Vagina (tissue), 2 donors: Measurements from ENCODE around the gene CAMKK2.

ENCODE experiments used
- CTCF ChIP-seq, 3 experiments: fragments of 450-650 bp in 2 of 3; fragments of 200-600 bp in 1 of 3; sonication (generic) in 1 of 3; IDR thresholded peaks; one replicate each; pipeline ENCODE4 v1.5.1; 2017 to 2019; ENCODE audit warnings: antibody characterized with exemption in 3 of 3, mild to moderate bottlenecking in 2 of 3, moderate library complexity in 2 of 3
- POLR2A ChIP-seq, 2 donors: fragments of 450-650 bp; IDR thresholded peaks; one replicate each; pipeline ENCODE4 v1.6.1; 2017; ENCODE audit warnings: antibody characterized with exemption in 2 of 2, mild to moderate bottlenecking in 2 of 2, moderate library complexity in 2 of 2
- POLR2AphosphoS5 ChIP-seq, 2 donors: sonication (generic); formaldehyde crosslinking; IDR thresholded peaks; one replicate each; pipeline ENCODE4 v1.9.0; 2017; ENCODE audit warnings: antibody characterized with exemption in 2 of 2, mild to moderate bottlenecking in 2 of 2, low read depth in 1 of 2; ENCODE audit not compliant: insufficient read depth in 1 of 2

- TF ChIP-seq CTCF (IDR thresholded peaks at IDR 0.05) (no peak), POLR2A (IDR thresholded peaks at IDR 0.05) (no peak), POLR2AphosphoS5 (IDR thresholded peaks at IDR 0.05; ENCODE audit: insufficient read depth in 1 of 2, low read depth in 1 of 2) (no peak)
These were observed 71.9 kb downstream of the CAMKK2 start for GRCh38 chr12:121224591-121224990.
